NOMO-1 (cell line): ENCODE measurements around the gene ACVR1B.

Source experiments
- DNase-seq, 2 experiments: peaks; one replicate each; lab custom pipeline; 2025; ENCODE audit not compliant: unreplicated experiment in 2 of 2; lab: John Stamatoyannopoulos, UW

ACVR1B gene

GRCh38 chr12:51942056-51942455, 9.4 kb upstream of the ACVR1B start:
- no peak for DNase-seq

GRCh38 chr12:51942501-51943000, 8.9 kb upstream of the ACVR1B start:
- no peak for DNase-seq

- no peak for DNase-seq
These were observed 8.2 kb upstream of the ACVR1B start for GRCh38 chr12:51943346-51943745.

- no peak for DNase-seq
These were observed 6.8 kb upstream of the ACVR1B start for GRCh38 chr12:51944608-51945233.

- DNase-seq = no peak
These were observed 4.1 kb upstream of the ACVR1B start for GRCh38 chr12:51947246-51947996.

- DNase-seq = no peak
These were observed 3.4 kb upstream of the ACVR1B start for GRCh38 chr12:51948066-51948465.

- DNase-seq = no peak
These were observed 2.0 kb upstream of the ACVR1B start for GRCh38 chr12:51949342-51950030.

GRCh38 chr12:51950682-51951198, 759 bp upstream of the ACVR1B start:
- no peak for DNase-seq

- DNase-seq = peak; percentile 10 to 13
These were observed 584 bp downstream of the ACVR1B start for GRCh38 chr12:51951843-51952722.

GRCh38 chr12:51953089-51953488, 1.6 kb downstream of the ACVR1B start:
- no peak for DNase-seq

- no peak for DNase-seq
These were observed 2.4 kb downstream of the ACVR1B start for GRCh38 chr12:51953864-51954263.

GRCh38 chr12:51954561-51955361, 3.3 kb downstream of the ACVR1B start:
- DNase-seq = peak; percentile 12 to 69

GRCh38 chr12:51955702-51956101, 4.2 kb downstream of the ACVR1B start:
- no peak for DNase-seq

- no peak for DNase-seq
These were observed 7.0 kb downstream of the ACVR1B start for GRCh38 chr12:51958542-51958941.

- no peak for DNase-seq
These were observed 7.7 kb downstream of the ACVR1B start for GRCh38 chr12:51959211-51959610.

GRCh38 chr12:51959921-51960320, 8.4 kb downstream of the ACVR1B start:
- DNase-seq = no peak

GRCh38 chr12:51960488-51960887, 9.0 kb downstream of the ACVR1B start:
- no peak for DNase-seq

- DNase-seq = no peak
These were observed 9.4 kb downstream of the ACVR1B start for GRCh38 chr12:51960890-51961289.

- DNase-seq = no peak
These were observed 10.3 kb downstream of the ACVR1B start for GRCh38 chr12:51961834-51962233.

- DNase-seq = no peak
These were observed 11.2 kb downstream of the ACVR1B start for GRCh38 chr12:51962737-51963136.
